Dermis blood vessel endothelial cell (primary cell): Measurements from ENCODE around the gene USP5. TPM values are rescaled to one million over a fixed set of nuclear protein-coding genes. Genes with fewer than 3 reads are reported as not detected.
A peak's percentile ranks its signal among the peaks of the same experiment; 100 is the strongest.
"Not testable (repeated sequence)": the region's sequence is repeated elsewhere in the genome, so short reads cannot be mapped to it uniquely, and the experiment has no call there.

Source experiments
- DNase-seq: peaks from one replicate; pipeline ENCODE4 v3.0.0; 2010
- total RNA-seq: library from RNA; depleted of rRNA; stranded (reverse); fragments of >200 nt; gene quantifications from 2 replicates; pipeline ENCODE4 v1.2.3, GENCODE V29; 2014

Gene USP5
- total RNA-seq, 1 donor from 2014 or later: 85.3 TPM

DNA sequence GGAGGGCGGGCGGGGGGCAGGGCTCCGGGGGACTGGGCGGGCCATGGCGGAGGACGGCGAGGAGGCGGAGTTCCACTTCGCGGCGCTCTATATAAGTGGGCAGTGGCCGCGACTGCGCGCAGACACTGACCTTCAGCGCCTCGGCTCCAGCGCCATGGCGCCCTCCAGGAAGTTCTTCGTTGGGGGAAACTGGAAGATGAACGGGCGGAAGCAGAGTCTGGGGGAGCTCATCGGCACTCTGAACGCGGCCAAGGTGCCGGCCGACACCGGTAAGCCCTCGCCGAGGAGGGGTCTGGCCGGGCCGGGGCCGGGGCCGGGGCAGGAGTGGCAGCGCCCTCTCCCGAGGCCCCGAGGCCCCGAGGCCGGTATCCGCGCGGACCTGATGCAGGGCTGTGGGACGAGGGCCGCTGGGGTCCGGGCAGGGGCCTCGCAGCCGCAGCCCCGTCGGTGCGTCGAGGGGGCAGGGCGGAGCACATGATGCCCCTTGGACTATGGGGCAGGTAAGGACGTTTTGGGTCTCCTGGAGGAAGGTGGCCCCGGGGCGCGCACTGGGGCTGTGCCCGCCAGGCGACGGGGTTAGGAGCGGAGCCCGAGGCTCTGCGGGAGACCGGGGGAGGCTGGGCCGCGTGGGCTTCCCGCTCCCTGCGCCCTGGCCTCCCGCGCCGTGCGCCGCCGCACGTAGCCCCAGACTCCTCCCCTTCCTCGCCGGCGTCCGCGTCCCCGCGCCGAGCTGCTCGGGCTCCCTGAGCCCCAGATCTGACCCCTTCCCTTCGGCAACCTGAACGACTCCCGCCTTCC lies 15.7 kb downstream of the USP5 start, which contains the start of gene TPI1:
Gene TPI1 (plus strand): TSS at position 119 of the 798 bp plus-strand sequence. CDS start 36 bp downstream, at position 155.
- DNase-seq: peak; percentile 86

DNA sequence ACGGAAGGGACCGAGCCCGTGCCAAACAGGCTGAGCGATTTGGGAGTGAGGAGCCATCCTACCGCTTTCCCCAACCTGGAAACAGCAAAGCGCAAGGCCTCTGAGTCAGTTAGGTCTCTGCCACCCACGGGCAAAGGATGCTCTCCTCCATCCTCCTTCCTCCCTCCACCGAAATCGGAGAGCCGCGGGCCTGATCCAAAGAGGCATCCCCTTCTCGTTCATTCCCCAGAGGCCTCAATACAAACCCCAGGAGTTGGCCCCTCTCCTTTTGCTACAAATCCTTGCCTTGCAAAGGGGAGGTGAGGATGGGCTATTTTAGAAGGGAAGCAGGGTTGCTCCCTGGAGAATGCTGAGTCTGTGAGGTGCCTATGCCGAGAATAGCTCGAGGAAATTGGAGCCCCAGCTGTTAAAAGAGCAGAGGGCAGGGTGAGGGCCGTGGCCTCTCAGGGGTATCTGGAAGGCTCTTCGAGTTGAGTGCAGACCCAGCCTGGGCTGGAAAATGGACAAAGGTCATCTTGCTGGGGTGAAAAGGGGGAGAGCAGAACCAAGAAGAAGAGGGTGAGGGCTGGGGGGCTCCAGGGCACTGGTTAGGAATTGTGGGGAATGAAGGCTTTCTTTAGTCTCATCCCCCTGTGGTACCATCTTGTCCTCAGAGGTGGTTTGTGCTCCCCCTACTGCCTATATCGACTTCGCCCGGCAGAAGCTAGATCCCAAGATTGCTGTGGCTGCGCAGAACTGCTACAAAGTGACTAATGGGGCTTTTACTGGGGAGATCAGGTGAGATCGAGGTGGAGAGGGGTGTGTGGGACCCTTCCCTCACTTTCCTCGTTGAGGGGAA lies 16.5 kb downstream of the USP5 start:
- peak; percentile 32 for DNase-seq

- peak; percentile 88 for DNase-seq
These were observed 17.4 kb downstream of the USP5 start for GRCh38 chr12:6869049-6870021.

DNA sequence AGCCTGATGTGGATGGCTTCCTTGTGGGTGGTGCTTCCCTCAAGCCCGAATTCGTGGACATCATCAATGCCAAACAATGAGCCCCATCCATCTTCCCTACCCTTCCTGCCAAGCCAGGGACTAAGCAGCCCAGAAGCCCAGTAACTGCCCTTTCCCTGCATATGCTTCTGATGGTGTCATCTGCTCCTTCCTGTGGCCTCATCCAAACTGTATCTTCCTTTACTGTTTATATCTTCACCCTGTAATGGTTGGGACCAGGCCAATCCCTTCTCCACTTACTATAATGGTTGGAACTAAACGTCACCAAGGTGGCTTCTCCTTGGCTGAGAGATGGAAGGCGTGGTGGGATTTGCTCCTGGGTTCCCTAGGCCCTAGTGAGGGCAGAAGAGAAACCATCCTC lies 18.4 kb downstream of the USP5 start:
- not testable (repeated sequence) for DNase-seq

DNA sequence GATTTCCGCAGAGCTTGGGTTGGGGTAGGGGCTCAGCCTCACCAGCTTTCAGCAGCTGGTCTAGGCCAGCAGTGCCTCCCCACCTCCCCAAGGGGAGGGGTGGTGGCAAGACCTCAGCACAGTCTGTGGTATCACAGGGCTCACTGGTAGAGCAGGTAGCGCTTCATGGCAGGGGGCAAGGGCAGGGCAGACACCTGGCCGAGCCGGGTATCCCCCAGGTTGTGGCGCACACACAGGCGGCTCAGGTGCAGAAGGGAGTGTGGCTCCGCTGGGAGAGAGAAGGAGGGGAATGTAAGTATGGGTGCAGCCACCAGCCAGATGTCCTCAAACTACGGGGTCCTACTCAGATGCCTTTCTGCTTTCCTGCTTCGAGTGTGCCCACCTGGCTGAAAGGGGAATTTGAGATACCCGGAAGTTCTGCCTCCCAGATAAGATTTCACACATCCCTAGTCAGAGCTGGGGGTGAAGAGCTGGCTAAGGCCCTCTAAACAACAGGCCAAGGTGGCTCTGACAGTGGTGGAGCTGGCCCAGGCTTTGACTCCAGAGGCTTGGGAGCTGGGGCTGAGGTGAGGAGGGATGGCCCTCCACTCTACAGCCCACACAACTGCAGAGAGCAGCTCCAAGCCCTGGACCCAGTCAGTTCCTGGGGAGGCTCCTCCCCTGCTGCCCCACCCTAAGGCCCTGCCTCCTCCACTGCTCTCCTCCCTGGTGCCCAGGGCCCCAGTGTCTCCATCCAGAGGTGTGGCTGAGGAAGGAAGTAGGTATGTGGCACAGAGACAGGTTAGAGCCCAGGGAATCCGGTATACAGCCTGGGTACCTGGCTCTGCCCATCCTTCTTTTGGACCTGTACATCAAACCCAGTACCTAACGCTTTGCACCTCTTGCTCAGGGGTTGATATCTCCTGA lies 19.4 kb downstream of the USP5 start:
- no peak for DNase-seq

DNA sequence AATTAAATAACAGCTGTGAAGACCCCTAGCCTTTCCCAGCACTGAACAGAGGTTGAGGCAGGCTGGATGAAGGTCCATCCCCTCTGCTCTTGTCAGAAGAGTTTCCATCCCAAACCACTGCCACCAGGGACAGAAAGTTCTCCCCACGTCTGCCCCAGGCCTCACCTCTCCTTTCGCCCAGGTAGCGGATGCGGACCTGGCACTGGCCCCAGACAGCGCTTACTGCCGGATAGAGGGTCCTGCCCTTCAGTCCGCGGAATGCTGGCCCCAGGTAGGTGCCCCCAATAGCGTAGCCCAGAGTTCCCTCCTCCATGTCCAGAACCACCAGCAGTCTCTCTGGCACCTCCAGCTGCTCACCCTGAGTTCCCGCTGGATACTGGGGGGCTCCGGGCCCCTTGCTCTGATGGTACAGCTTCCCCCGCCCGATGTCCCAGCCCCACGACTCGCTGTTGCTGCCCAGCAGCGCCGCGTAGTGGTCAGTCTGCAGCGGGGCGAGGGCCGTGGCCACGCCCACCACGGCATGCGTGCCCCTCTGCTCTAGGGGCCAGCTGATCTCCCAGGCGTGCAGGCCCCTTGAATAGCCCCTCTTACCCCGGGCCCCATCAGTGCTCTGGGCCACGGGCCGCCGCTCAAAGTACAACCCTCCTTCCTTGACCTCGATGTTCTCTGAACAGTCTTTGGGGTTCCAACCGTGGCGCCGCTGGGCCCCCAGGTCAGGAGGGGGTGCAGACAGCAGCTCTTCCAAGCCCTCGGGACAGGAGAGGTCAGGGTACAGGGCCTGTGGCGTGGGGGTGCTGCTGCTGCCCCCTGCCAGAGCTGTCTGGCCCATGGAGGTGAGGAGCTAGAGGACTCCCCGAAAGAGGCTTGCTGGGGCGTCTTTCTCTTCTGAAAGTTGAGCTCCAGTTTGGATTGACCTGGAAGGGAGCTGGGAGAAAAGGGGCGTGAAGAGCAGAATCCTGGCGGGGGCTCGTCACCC lies 20.4 kb downstream of the USP5 start:
- DNase-seq: peak; percentile 86

DNA sequence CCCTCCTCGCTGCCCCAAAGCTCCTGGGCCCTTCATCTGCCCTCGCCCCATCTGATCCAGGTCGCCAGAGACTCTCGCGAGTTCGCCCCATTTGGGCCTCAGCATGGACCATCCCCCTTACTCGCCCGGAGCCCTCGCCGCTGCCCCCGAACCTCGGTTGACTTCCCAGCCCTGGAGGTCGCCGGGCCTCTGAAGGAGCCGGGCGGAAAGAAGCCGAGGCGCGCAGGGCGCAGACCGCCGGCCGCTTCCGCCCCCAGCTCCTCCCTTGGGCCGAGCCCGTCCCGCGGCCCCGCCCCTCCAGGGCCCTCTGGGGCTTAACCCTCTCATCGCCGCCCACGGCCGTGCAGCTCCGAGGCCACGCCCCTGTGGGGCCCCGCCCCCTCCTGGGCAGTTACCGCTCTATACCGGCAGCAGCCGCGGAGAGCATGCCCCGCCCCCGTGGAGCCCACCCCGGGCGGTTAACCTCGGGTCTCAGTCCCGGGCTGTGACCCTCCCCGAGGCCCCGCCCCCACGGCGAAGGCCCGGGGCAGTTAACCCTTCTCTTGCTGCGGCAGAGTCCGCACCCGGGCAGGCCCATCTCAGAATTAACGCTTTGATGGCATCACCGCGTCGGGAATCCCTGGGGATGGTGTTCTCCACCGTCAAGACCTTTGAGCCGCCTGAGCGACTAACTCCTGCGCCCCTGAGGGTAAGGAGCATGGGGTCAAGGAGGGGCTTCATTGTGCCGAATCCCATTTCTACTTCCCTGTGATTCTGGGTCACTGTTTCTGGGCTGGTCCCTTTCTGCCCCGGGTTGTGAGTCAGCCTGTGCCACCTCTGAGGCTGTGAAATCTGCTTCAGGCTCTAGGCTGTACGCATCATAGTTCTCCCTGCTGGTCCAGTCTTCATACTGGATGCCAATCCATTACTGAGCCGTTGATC lies 21.4 kb downstream of the USP5 start, which contains the start of gene SPSB2:
Gene SPSB2 (minus strand): TSS at position 210 of the 921 bp plus-strand sequence. CDS start 402 bp downstream, outside the sequence.
- DNase-seq: peak; percentile 96

GRCh38 chr12:6874015-6874368 lies 22.0 kb downstream of the USP5 start:
- not testable (repeated sequence) for DNase-seq

DNA sequence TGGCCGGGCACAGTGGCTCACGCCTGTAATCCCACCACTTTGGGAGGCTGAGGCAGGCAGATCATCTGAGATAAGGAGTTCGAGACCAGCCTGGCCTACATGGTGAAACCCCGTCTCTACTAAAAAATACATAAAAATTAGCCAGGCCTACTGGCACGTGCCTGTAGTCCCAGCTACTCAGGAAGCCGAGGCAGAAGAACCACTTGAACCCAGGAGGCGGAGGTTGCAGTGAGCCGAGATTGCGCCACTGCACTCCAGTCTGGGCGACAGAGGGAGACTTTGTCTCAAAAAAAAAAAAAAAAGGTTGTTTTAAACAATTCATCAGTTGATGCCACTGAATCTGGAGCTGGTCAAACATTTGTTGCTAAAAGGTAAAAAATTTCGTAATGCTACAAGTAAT lies 27.9 kb downstream of the USP5 start:
- DNase-seq: not testable (repeated sequence)

- no peak for DNase-seq
These were observed 31.3 kb downstream of the USP5 start for GRCh38 chr12:6883252-6883651.

DNA sequence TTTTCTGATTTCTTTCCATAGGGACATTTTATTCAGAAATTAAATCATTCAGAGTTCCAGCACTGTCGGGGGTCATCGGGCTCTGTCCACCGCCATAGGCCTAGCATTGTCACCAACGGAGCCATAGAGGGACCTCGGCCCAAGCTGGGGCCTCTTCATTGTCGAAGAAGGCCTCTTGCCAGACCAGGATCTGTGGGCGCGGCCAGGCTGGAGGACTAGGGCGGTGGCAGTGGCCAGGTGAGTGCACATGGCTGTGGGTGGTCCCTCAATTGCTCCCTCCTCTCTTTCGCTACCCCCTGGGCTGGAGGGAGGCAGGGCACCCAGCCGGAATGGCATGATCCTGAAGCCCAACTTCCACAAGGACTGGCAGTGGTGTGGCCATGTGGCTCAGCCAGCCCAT lies 31.7 kb downstream of the USP5 start:
- no peak for DNase-seq

DNA sequence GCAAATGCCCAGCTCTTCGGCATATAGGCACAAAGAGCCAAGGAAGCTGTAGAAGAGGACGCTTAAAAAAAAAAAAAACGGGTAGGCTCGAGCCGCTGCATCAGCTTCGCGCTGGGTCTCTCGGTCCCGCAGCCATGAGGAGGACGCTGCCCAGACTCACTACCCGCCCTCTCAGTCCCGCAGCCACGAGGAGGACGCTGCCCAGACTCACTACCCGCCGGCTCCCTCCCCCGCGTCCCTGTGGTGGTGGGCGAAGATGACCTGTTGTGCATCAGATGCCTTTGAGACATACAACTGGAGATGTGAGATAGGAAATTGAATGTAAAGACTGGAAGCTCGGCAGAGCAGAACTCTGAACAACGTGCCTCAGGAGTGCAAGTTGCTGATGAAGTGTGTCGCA lies 32.6 kb downstream of the USP5 start:
- no peak for DNase-seq

DNA sequence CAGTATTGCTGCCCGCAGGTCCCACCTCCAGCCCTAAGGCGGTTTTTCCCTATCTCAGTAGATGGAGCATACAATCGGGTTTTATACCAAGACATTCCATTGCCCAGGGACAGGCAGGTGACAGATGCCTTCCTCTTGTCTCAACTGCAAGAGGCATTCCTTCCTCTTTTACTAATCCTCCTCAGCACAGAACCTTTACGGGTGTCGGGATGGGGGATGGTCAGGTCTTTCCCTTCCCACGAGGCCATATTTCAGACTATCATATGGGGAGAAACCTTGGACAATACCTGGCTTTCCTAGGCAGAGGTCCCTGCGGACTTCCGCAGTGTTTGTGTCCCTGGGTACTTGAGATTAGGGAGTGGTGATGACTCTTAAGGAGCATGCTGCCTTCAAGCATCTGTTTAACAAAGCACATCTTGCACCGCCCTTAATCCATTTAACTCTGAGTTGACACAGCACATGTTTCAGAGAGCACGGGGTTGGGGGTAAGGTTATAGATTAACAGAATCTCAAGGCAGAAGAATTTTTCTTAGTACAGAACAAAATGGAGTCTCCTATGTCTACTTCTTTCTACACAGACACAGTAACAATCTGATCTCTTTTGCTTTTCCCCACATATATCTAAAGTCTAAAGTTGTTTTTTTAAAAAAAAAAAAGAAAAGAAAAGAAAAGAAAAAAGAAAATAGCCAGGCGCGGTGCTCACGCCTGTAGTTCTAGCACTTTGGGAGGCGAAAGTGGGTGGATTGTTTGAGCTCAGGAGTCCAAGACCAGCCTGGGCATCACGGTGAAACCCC lies 34.5 kb downstream of the USP5 start:
- DNase-seq: not testable (repeated sequence)

DNA sequence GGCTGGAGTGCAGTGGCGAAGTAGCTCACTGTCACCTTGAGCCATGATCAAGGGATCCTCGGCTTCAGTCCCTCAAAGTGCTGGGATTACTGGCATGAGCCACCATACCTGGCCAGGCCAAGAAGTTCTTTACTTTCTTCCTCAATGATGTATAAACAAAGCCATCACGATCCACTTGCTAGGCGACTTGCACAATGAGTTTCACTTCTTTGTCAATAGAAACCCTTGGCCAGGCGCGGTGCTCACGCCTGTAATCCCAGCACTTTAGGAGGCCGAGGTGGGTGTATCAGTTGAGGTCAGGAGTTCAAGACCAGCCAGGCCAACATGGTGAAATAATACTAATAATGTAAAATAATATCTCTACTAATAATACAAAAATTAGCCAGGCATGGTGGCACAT lies 35.5 kb downstream of the USP5 start:
- DNase-seq: no peak

DNA sequence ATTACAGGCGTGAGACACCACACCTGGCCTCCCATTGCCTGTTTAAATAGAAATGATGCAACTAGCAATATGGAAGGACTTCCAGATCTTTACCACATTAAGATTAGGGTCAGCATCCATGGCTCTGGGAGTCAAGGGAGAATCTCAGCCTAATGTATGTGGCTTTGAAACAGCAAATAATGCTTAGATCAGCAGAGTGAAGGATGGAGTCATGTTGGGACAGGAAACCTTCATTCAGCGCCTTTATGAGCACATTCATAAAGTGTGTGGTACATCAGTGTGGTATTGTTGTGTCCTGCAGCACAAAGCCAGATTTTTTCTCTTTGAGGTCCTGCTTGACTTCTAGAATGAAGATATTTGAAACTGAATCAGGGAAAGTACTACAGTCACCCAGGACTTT lies 36.4 kb downstream of the USP5 start:
- no peak for DNase-seq

GRCh38 chr12:6888794-6889193 lies 36.8 kb downstream of the USP5 start:
- DNase-seq: not testable (repeated sequence)

DNA sequence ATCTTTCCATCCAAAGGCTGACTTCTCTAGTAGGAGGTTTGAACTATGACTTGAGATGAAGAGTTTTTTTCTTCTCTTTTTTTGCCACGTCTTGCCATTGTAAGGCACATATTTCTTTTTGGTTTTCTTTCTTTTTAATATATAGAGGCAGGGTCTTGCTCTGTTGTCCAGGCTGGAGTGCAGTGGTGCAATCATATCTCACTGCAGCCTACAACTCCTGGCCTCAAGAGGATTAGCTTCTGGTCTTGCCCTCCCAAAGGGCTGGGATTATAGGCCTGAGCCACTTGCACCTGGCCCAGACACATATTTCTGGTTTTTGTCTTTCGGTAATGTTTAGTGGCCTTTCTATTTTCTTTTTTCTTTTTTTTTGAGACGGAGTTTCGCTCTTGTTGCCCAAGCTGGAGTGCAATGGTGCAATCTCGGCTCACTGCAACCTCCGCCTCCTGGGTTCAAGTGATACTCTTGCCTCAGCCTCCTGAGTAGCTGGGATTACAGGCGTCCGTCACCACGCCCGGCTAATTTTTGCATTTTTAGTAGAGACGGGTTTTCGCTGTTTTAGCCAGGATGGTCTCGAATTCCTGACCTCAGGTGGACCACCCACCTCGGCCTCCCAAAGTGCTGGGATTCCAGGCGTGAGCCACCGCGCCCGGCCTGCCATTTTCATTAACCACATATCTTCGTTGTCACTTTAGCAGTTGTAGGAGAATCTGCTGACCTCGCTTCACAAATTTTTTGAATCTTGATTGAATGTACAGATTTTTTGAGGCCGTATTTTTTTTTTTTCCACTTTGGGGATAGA lies 38.0 kb downstream of the USP5 start:
- DNase-seq: not testable (repeated sequence)
